ENCODE data around the gene PHKB.

- TF ChIP-seq CTCF (IDR thresholded peaks at IDR 0.05), result no peak
- TF ChIP-seq EP300 (IDR thresholded peaks at IDR 0.05), result no peak
- TF ChIP-seq POLR2AphosphoS5 (IDR thresholded peaks at IDR 0.05), result no peak
These were observed 601 bp downstream of the PHKB start for GRCh38 chr16:47461598-47462266.

Measured in gastroesophageal sphincter (tissue), 3 donors.